IMR-90 (cell line): Measurements from ENCODE around the gene CDC14A.

Source experiments
- CEBPB ChIP-seq: IDR thresholded peaks from 2 replicates; pipeline ENCODE4 v1.6.1; 2012; ENCODE audit warnings: low read depth, low read length, improper control_type of control experiment
- CTCF ChIP-seq: conservative IDR thresholded peaks from 2 replicates; pipeline ENCODE4 v1.5.1; 2012; ENCODE audit warnings: mild to moderate bottlenecking, low read depth, low read length, improper control_type of control experiment
- MXI1 ChIP-seq: IDR thresholded peaks from 2 replicates; pipeline ENCODE4 v1.6.1; 2012; ENCODE audit warnings: low read depth, mild to moderate bottlenecking, low read length, moderate library complexity, borderline replicate concordance
- RFX5 ChIP-seq: IDR thresholded peaks from 2 replicates; pipeline ENCODE4 v1.8.0; 2012; ENCODE audit warnings: low read depth, mild to moderate bottlenecking, low read length, moderate library complexity

GRCh38 chr1:100497796-100498195 lies 145.5 kb downstream of the CDC14A start:
- TF ChIP-seq CTCF (no peak), CEBPB (no peak), MXI1 (no peak), RFX5 (no peak)
